Measurements from ENCODE around the gene DENND2C. TPM values are rescaled to one million over a fixed set of nuclear protein-coding genes. Genes with fewer than 3 reads are reported as not detected.
A peak's percentile ranks its signal among the peaks of the same experiment; 100 is the strongest.

DENND2C gene
- total RNA-seq, result 1 to 10 TPM; 2.0 to 6.0 TPM

GRCh38 chr1:114669562-114670082, at the start of gene DENND2C:
DENND2C (minus strand) TSS chr1:114670049; CDS start chr1:114625984, 44,065 bp downstream.
- Histone ChIP-seq H3K9me3 (no peaks in the 10 kb centered on the region), H3K4me3 (peak within 1 kb of the TSS; percentile 83), H3K4me1 (ENCODE audit: control insufficient read depth in 1 of 2, low read depth in 2 of 2) (no peaks in the 10 kb centered on the region), H3K36me3 (no peaks in the 10 kb centered on the region), H3K27ac (peak within 1 kb of the TSS; percentile 46 to 80), H3K27me3 (replicated peaks; ENCODE audit: insufficient read depth) (no peaks in the 10 kb centered on the region)
- TF ChIP-seq, protein P1, sequence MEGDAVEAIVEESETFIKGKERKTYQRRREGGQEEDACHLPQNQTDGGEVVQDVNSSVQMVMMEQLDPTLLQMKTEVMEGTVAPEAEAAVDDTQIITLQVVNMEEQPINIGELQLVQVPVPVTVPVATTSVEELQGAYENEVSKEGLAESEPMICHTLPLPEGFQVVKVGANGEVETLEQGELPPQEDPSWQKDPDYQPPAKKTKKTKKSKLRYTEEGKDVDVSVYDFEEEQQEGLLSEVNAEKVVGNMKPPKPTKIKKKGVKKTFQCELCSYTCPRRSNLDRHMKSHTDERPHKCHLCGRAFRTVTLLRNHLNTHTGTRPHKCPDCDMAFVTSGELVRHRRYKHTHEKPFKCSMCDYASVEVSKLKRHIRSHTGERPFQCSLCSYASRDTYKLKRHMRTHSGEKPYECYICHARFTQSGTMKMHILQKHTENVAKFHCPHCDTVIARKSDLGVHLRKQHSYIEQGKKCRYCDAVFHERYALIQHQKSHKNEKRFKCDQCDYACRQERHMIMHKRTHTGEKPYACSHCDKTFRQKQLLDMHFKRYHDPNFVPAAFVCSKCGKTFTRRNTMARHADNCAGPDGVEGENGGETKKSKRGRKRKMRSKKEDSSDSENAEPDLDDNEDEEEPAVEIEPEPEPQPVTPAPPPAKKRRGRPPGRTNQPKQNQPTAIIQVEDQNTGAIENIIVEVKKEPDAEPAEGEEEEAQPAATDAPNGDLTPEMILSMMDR (IDR thresholded peaks at IDR 0.05), result no peak
- DNase-seq (ENCODE audit: low spot score), result no peak
- peak; percentile 33 for ATAC-seq (ENCODE audit: insufficient number of reproducible peaks, low FRiP score, low read depth)

GRCh38 chr1:114719424-114719787, 49.6 kb upstream of the DENND2C start:
- peaks cover 49% of the 10 kb centered on the region for H3K36me3 ChIP-seq
- ATAC-seq (ENCODE audit: insufficient number of reproducible peaks, low FRiP score, low read depth), result no peak

DNA sequence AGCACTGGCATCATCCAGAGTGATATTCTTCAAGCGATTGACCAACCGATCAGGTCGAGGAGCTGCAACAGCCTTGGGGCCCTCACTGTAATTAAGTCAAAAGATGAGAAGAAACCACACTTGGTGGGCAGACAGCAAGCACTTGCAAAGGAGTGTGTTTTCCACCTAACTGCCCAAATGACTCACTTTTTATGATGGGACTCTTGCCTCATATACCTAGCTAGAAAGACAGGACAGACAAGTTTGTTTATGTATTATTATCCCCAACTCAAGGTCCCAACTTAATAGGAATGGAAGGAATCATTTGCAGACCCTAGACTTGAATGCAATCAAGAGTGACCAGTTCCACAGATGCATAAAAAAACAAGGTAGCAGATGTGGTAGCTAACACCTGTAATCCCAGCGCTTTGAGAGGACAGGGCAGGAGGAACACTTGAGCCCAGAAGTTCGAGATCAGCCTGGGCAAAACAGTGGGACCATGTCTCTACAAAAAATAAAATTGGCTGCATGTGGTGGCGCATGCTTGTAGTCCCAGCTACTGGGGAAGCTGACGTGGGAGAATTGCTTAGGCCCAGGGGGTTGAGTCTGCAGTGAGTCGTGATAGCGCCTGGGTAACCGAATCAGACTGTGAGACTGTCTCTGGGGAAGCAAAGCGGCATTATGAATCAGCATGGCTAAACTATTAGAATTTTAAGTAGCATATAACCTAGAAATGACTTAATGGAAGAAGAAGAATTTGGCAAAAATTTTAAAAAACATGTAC, 49.0 kb upstream of the DENND2C start:
- Histone ChIP-seq H3K27ac (no peak overlapping the region), H3K36me3 (peaks cover 48% of the 10 kb centered on the region), H3K4me1 (ENCODE audit: control insufficient read depth in 1 of 2, low read depth in 2 of 2) (peaks cover 8 to 16% of the 10 kb centered on the region in 2 donors), H3K9me3 (no peaks in the 10 kb centered on the region), H3K27me3 (replicated peaks; ENCODE audit: insufficient read depth) (no peaks in the 10 kb centered on the region), H3K4me3 (no peak overlapping the region)
- no peak for ATAC-seq (ENCODE audit: insufficient number of reproducible peaks, low FRiP score, low read depth)
- DNase-seq (ENCODE audit: low spot score), result no peak
- TF ChIP-seq, protein P1 (IDR thresholded peaks at IDR 0.05), result no peak

More at GRCh38 chr1:114719424-114719787, 49.6 kb upstream of the DENND2C start:
- H3K27ac ChIP-seq, result no peak overlapping the region
- no peaks in the 10 kb centered on the region for H3K9me3 ChIP-seq
- TF ChIP-seq, protein P1 (IDR thresholded peaks at IDR 0.05), result no peak
- H3K27me3 ChIP-seq (replicated peaks; ENCODE audit: insufficient read depth), result no peaks in the 10 kb centered on the region
- peaks cover 8 to 16% of the 10 kb centered on the region in 2 donors for H3K4me1 ChIP-seq (ENCODE audit: control insufficient read depth in 1 of 2, low read depth in 2 of 2)
- H3K4me3 ChIP-seq, result no peak overlapping the region
- no peak for DNase-seq (ENCODE audit: low spot score)

DNA sequence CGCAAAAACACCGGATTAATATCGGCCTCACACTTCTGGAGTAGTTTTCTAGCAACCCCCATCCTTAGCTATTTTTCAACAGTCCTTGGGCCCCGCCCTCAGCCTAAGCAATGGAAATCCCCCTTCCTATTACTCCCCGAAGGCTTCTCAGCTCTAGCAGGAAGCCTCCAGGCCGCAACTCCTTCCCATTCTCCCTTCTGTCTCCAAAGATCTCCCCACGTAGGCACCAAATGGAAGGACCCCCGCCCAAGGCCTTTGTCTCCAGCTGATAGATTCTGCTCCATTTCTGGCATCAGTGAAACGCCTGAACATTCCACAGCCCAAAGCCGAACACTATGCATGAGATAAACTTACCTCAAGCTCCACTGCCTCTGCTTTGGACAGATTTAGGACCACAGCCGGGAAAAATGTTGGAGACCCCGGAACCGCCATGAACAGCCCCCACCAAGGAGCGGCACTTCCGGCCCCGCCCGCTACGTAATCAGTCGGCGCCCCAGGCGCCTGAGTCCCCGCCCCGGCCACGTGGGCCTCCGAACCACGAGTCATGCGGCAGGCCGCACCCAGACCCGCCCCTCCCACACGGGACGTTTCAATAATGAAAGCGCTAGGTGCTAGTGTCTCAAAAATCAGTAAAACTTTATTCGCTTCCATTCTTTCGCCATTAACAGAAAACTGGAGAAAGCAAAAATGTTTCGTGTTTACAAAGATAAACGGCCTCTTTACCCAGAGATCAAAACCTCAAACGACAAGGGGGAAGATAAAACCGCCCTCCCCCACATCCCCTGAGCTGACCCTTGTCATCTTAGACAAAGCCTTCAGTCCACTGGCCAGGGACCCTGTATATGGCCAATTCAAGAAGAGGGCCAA, 46.7 kb upstream of the DENND2C start, which contains the start of gene NRAS:
TSS of gene NRAS (minus strand) at position 468 of the 867 bp plus-strand sequence. CDS start 611 bp downstream, outside the sequence.
- peaks cover 8 to 16% of the 10 kb centered on the region in 2 donors for H3K4me1 ChIP-seq (ENCODE audit: control insufficient read depth in 1 of 2, low read depth in 2 of 2)
- no peaks in the 10 kb centered on the region for H3K9me3 ChIP-seq
- H3K27me3 ChIP-seq (replicated peaks; ENCODE audit: insufficient read depth), result no peaks in the 10 kb centered on the region
- H3K4me3 ChIP-seq, result peak within 1 kb of the TSS; percentile 94
- peak; percentile 65 for ATAC-seq (ENCODE audit: insufficient number of reproducible peaks, low FRiP score, low read depth)
- TF ChIP-seq, protein P1 (IDR thresholded peaks at IDR 0.05), result no peak
- H3K36me3 ChIP-seq, result peaks cover 26% of the 10 kb centered on the region
- peak within 1 kb of the TSS; percentile 91 to 95 for H3K27ac ChIP-seq
- peak; percentile 82 for DNase-seq (ENCODE audit: low spot score)

DNA sequence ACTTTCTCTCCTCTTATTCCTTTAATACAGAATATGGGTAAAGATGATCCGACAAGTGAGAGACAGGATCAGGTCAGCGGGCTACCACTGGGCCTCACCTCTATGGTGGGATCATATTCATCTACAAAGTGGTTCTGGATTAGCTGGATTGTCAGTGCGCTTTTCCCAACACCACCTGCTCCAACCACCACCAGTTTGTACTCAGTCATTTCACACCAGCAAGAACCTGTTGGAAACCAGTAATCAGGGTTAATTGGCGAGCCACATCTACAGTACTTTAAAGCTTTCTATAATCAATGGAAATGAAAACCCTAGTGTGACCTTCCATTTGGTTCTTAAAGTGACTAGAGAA, 46.1 kb upstream of the DENND2C start:
- H3K36me3 ChIP-seq, result peaks cover 29% of the 10 kb centered on the region
- peak overlapping the region; percentile 94 for H3K4me3 ChIP-seq
- H3K9me3 ChIP-seq, result no peaks in the 10 kb centered on the region
- H3K27ac ChIP-seq, result peak overlapping the region; percentile 91 to 95
- ATAC-seq (ENCODE audit: insufficient number of reproducible peaks, low FRiP score, low read depth) (no peak), DNase-seq (ENCODE audit: low spot score) (no peak)
- H3K27me3 ChIP-seq (replicated peaks; ENCODE audit: insufficient read depth), result no peaks in the 10 kb centered on the region
- TF ChIP-seq, protein P1 (IDR thresholded peaks at IDR 0.05), result no peak
- peaks cover 8 to 16% of the 10 kb centered on the region in 2 donors for H3K4me1 ChIP-seq (ENCODE audit: control insufficient read depth in 1 of 2, low read depth in 2 of 2)

Data from thoracic aorta (tissue), 2 donors.